HG03521 (cell line): ENCODE data around the gene GPHN.

Experiments
- ATAC-seq: cut with Tn5 transposase; IDR thresholded peaks from one replicate; pipeline ENCODE4 v1.9.1; 2021; ENCODE audit warnings: mild to moderate bottlenecking, moderate library complexity; ENCODE audit not compliant: unreplicated experiment

The GPHN gene

DNA sequence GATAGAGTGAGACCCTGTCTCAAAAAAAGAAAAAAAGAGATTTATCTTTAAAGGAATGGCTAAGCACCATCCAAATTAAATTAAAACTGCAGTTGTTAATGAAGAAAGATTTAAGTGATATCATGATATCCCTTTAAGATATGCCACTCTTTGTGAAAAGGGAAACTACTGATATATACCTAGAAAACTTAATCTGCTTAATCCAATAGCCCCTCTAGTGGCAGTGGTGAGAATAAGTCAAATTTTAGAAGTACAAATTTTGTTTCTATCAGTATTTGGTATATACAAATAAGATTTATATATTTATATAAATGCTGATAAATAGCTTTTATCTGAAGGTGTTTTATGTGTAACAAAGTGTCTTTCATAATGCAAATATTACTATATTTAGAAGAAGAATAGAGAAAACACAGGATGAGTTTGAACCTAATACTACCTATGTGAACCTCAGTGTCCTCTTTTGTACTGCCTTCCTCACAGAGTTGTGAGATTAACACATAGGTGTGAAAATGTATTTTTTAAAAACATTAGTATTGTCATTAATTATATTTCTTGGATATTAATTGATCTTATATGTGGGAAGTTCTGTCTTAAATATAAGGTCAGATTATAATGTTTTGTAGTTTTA, 629.9 kb downstream of the GPHN start:
- no peak for ATAC-seq

- no peak for ATAC-seq
Observed at GRCh38 chr14:67140556-67140955, 632.6 kb downstream of the GPHN start.

GRCh38 chr14:67141146-67141900, 633.4 kb downstream of the GPHN start:
- ATAC-seq = no peak

- no peak for ATAC-seq
Observed at GRCh38 chr14:67151082-67151666, 643.2 kb downstream of the GPHN start.

DNA sequence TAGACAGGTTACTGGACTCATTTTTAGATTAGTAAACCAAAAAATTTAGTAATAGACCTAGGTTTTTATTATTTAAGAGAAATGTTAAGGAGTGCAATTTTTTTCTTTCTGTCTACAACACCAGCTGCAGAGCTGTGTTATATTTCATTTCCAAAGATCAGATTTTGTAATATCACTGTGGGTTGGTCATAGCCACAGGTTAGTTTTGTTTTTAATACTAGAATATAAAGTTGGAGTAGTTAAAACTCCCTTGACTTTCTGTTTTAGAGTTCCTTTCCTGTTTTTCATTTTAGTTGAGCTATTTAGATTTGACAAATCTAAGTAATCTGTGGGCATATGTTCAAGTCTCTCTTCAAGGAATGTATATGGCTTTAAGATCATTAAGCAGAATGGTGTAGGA, 650.6 kb downstream of the GPHN start:
- ATAC-seq = no peak

DNA sequence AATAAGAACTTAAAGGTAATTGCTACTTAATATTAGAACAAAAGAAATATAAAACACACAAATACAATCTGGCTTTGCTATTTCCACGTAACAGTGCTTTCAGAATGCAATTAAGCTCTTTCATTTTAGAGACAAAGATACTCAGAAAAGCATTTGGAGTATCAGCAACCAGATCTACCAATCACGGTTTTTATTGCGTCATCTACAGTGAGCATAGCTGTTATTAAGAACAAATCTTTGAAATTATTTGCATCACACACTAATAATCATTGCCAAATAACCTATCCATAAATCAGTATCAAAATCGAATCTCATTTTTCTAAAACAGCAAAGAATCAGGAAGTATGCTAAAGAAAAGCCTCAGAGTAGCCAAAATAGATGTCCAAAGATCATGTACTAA, 654.4 kb downstream of the GPHN start:
- ATAC-seq = no peak

GRCh38 chr14:67166450-67166853, 658.5 kb downstream of the GPHN start:
- ATAC-seq = no peak

- ATAC-seq = no peak
Observed at GRCh38 chr14:67167420-67168109, 659.6 kb downstream of the GPHN start.

GRCh38 chr14:67168110-67168441, 660.1 kb downstream of the GPHN start:
- ATAC-seq = no peak

- ATAC-seq = no peak
Observed at GRCh38 chr14:67170660-67171059, 662.7 kb downstream of the GPHN start.

GRCh38 chr14:67172056-67172455, 664.1 kb downstream of the GPHN start:
- ATAC-seq = no peak

DNA sequence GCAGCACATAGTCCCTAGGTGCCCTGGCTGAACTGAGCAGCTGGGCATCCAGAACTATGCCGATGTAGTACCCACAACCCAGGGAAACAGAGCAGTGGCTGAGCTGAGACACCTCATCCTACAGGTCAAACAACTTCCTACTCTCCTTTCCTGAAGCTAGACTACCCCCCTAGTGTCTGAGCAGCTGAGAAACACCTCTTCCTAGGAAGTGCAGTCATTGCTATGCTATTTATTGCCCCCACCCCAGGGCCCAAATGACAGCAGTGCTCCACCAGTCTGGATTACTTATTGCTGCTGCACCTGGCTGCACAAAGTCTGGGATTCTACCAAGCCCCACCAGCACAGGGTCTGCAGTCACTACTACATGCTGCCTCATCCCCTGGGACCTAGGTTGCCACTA, 664.6 kb downstream of the GPHN start:
- no peak for ATAC-seq

- ATAC-seq = no peak
Observed at GRCh38 chr14:67173719-67174118, 665.8 kb downstream of the GPHN start.

DNA sequence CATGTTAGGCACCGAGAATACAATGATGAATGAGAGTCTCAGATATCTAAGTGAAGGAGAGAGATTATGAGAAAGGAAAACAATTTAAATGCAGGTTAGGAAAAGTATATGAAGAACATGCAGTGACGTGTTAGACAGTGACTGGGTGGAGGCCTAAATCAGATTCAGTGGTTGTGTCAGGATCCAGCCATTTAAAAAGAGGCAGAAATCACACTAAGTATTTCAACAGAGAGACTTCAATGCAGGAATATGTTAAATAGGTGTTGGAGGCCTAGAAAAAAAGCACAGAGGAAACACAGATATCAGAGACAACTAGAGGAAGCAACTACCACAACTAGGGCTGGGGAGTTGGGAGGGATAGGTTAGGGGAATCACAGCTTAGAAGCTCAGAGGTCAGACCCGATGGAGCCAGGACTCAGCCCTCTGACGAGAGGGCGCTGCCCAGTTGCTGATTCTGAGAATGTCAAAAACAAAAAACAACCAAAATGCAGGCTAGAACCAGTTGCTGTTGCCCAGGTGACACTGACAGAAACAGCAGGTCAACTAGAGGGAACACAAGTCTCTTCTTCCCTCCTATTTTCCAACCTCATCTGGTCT, 678.3 kb downstream of the GPHN start:
- ATAC-seq = peak; percentile 38

GRCh38 chr14:67186789-67187584, 679.0 kb downstream of the GPHN start:
- ATAC-seq = peak; percentile 59

DNA sequence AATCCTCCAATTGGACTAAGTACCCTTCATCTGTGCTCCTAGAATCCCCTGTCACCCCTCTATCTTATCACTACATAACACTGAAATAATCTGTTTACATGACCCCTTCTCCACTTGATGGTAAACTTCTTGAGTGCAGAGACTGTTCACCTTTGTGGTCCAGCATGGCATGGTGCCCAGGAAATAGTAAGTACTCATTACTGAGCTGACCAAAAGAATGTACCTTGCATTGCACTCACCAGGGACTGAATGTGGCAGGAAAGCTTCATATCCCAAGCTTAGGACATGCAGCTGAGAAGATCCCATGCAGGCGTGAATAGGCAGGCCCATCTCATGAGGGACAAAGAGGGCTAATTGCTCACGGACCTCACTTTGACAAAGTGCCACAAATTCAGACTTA, 679.9 kb downstream of the GPHN start:
- no peak for ATAC-seq

- no peak for ATAC-seq
Observed at GRCh38 chr14:67188326-67188725, 680.4 kb downstream of the GPHN start.

DNA sequence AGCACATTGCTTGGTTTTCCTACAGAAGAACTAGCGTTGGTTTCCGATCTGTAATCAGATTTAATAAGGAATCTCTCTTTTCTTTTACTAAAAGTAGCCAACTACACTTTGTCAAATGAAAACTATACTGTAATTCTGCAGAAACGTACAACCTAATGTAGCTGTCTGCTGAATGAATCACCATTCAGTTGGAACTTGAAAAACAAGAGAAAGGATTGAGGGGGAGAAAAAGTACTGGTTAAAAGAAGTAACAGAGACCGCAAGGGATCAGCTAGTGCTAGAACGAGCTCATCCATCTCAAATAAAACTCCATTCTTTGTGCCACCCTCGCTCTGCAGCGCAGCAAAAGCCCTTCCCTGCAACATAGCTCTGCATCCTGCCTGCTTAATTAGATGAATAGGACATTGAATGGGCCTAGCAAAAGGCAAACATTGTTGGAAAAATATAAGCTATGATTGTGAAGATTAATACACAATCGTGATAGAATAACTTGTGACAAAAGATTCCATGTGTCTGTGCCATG, 683.9 kb downstream of the GPHN start:
- no peak for ATAC-seq

DNA sequence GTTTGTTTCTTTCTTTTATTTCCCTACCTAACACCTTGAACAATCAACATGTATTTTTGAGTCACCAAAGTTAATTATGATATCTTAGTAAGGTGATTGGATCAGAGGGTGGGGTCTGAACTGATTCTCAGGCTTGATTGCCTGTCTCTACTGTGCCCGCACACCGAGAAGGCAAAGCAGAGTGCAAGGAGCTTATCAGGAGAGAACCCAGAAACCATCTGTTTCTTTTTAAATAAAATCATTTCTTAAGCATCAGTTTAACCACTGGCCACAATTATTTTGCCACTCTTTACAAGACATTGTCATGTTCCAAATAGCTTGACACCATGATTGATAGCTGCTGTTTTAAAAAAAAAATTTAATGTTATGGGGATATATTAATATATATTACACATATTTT, 684.4 kb downstream of the GPHN start:
- no peak for ATAC-seq

DNA sequence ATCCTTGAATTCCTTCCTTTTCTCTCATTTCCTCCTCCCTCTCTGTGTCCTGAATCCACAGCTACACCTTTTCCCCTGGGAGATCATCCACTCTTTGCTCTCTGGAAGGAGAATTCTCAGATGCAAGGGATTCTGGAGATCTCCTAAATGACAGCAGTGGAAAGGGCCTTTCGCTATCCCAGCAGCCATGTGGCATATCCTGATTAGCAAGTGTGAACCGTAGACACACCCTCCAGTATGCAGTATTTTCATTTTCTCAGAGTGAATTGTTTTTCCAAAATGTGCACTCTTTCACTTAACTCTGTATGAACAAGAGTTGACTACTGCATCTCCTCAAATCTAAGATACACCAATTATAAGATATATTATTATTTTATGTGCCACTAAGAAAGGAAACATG, 687.3 kb downstream of the GPHN start:
- ATAC-seq = no peak
